ENCODE data around the gene SIX5.
"Not testable (repeated sequence)": the region's sequence is repeated elsewhere in the genome, so short reads cannot be mapped to it uniquely, and the experiment has no call there.

Gene SIX5

DNA sequence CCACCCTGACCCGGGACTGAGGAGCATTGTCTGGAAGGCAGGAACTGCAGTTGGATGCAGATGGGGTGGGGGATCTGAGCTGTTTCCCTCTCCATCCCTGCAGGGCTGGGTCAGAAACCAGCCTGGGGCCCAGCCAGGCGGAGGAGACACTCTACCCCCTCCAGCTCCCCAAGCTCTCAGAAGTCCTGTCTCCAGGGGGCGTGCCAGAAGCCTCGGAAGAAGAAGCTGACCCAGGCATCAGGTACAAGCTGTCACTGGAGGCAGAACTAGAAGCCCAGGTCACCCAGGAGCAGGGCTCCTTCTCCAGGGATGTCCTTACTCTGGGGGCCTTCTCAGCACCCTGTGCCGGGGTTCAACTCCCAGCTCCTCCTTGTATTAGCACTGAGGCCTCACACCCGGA is 15.5 kb downstream of the SIX5 start:
- no peak for FAIRE-seq

DNA sequence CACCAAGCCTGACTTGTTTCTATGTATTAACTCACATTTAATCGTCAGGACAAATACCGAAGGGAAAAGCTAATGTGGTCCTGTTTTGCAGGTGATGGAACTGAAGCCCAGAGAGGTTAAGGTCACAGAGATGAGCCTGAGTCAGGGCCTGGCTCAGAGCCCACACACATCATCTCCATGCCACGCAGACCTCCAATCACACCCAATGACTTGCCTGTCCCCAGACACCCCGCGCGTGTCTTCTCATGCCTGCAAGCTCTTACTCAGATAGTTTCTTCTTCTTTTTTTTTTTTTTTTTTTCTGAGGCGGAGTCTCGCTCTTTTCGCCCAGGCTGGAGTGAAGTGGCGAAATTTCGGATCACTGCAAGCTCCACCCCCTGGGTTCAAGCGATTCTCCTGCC is 16.4 kb downstream of the SIX5 start:
- FAIRE-seq = no peak

GRCh38 chr19:45751483-45751882 is 17.6 kb downstream of the SIX5 start:
- not testable (repeated sequence) for FAIRE-seq

DNA sequence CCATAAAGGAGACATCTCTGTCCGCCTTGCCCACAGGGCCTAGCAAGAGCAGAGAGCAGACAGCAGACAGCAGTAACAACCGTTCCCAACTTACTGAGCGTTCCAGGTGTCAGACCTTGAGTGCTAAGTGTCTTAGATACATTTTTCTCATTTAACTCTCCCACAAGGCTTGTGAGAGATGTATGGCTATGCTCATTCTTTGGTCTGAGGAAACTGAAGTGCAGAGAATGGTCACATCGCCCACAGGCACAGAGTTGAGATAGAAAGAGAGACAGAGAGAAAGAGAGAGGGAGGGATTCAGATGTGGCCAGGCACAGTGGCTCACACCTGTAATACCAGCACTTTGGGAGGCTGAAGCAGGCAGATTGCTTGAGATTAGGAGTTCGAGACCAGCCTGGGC is 21.5 kb downstream of the SIX5 start:
- no peak for FAIRE-seq

- FAIRE-seq = no peak
Observed at GRCh38 chr19:45746866-45747265, 22.2 kb downstream of the SIX5 start.

DNA sequence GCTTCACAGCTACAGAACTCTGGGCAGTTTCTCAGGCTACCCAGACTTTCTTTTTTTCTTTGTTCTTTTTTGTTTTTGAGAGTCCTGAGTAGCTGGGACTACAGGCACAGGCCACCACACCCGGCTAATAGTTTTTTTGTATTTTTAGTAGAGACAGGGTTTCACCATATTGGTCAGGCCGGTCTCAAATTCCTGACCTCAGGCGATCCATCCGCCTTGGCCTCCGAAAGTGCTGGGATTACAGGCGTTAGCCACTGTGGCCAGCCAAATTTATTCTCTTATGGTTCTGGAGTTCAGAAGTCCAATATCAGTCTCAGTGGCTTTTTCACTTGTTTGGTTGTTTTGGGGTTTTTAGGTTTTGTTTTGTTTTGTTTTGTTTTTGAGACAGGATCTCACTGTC is 23.4 kb downstream of the SIX5 start:
- no peak for FAIRE-seq

- no peak for FAIRE-seq
Observed at GRCh38 chr19:45742969-45743368, 26.1 kb downstream of the SIX5 start.

DNA sequence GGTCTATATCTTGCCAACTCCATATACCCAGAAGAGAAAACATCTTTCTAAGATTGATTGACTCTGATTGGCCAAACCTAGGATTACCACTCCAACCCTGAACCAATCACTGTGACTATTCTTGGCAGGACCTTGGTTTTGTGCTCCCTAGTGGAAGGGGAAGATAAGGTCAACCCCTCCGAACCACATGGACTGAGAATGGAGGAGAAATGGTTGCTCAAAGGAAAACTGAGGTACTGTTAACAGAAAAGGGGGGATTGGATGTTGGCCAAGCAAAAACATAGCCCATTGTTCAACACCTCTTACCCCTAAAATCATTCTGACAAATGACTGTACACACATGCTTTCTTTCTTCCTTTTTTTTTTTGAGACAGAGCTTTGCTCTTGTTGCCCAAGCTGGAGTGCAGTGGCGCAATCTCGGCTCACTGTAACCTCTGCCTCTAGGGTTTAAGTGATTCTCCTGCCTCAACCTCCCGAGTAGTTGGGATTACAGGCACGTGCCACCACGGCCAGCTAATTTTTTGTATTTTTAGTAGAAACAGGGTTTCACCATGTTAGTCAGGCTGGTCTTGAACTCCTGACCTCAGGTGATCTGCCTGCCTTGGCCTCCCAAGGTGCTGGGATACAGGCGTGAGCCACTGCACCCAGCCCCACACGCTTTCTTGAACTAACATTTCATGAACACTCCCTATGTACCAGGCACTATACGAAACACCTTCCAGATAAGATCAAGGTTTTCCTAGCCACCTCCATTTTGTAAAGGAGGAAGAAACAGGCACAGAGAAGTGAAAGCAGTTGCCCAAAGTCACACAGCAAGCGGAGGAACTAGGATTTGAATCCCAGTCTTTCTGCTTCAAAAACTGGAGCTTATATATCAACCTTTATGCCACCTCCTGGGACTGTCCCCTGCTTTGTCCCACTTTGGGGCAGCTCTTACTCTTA is 29.3 kb downstream of the SIX5 start:
- no peak for FAIRE-seq

DNA sequence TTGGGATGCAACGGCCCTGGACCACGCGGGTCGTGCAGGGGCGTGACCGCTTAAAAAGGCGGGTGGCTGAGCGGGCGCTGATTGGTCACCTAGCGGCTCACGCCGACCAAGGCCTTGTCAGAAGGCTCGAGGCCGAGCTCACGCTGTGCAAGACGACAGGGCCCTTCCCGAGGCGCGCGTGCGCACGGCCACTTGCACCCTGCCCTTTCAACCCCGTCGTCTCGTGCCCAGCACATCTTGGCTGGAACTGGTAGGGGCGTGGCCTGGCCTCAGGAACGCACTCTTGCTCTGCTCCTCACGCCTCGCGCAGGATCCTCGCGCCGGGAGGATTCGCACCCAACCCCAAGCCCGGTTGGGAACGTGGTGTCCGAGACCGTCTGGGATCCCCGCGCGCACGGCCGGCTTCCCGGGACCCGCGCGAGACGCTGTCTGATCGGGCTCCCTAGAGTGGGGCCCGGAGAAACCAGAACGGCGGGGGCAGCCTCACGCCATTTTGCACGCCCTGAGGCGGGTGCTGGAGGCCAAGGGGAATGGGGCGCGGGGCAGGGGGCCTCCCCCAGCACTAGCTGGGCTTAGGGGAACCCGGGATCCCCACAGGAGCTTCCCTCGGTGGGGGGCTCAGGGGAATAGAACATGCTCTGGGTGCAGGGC is 35.8 kb downstream of the SIX5 start, which contains the start of gene MEIOSIN:
Gene MEIOSIN (plus strand): TSS at position 280 of the 651 bp plus-strand sequence. CDS start 1,938 bp downstream, outside the sequence.
- no peak for FAIRE-seq

DNA sequence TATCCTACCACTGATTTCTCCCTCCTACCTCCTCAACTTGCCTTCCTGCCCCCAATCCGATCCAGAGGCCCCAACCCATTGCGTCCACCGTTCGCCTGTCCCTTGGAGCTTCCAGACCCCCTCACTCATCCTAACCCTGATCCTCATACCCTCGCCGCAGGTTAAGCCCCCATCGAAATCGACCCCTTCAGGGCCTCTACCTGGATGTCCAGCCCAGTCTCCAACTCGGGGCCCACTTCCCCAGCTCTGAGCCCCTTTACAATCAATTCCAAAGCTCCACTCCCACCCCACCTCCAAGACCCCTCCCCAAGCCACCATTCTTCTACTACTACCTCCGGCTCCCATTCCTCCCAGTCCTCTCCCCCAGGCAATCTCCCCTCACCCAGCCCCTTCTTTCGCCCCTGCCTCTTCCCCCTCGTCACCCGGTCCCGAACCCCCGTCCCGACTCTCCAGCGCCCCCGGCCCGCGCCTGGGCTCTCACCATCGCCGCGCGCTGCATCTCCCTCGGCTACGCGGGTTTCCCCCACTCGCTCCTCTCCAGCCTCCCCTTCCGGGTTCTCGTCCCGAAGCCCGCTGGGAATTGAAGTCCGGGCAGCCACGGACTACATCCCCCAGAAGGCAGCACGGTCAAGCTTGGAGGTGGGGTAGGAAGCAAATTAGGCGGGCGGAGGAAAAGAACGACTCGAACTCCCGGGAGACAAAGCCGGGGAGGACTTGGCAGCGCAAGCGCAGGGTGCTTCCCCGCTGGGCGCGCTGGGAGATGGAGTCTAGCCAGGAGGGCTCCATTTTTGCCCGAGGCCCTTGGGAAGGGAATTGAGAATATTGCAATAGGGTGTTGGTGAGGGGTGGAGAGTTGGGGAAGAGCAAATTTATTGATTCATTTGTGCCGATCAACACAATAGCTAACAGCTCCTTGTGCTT is 38.4 kb downstream of the SIX5 start, which contains the start of gene FBXO46:
Gene FBXO46 (minus strand): TSS at position 529 of the 921 bp plus-strand sequence. CDS start 17,401 bp downstream, outside the sequence.
- peak; percentile 95 for FAIRE-seq

DNA sequence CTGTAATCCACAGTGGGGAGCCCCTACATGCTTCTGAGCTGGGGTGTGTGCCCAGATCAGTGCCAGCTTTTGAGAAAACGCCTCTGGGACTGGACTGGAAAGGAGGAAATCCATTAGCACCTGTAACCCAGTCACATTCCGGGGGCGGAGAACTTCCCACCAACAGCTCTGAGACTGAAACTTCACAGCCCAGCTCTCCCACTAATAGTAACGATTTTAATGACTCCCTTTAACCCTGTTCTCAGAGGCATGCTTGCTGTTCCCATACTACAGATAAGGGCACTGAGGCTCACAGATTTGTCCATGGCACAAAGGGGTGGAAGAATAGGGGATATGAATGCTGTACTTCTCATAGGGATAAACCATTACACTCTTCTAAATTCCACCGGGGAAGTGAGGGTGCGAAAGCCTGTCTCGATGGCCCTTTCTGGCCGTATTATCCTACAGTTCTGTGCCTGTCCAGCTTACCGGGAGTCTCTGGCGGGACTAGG is 39.2 kb downstream of the SIX5 start:
- no peak for FAIRE-seq

DNA sequence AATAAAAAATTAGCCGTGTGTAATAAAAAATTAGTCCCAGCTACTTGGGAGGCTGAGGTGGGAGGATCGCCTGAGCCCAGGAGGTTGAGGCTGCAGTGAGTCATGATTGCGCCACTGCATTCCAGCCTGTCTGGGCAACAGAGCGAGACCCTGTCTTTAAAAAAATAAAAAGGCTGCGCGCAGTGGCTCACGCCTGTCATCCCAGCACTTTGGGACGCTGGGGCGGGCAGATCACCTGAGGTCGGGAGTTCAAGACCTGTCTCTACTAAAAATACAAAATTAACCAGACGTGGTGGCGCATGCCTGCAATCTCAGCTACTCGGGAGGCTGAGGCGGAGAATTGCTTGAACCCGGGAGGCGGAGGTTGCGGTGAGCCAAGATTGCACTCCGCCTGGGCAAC is 40.4 kb downstream of the SIX5 start:
- FAIRE-seq = not testable (repeated sequence)

DNA sequence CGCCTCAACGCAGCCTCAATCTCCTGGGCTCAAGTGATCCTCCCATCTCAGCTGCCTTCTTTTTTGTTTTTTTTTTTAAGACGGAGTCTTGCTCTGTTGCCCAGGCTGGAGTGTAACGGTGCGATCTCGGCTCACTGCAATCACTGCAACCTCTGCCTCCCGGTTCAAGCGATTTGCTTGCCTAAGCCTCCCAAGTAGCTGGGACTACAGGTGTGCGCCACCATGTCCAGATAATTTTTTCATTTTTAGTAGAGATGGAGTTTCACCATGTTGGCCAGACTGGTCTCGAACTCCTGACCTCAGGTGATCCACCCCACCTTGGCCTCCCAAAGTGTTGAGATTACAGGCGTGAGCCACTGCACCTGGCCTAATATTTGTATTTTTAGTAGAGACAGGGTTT is 49.0 kb downstream of the SIX5 start:
- FAIRE-seq = not testable (repeated sequence)

DNA sequence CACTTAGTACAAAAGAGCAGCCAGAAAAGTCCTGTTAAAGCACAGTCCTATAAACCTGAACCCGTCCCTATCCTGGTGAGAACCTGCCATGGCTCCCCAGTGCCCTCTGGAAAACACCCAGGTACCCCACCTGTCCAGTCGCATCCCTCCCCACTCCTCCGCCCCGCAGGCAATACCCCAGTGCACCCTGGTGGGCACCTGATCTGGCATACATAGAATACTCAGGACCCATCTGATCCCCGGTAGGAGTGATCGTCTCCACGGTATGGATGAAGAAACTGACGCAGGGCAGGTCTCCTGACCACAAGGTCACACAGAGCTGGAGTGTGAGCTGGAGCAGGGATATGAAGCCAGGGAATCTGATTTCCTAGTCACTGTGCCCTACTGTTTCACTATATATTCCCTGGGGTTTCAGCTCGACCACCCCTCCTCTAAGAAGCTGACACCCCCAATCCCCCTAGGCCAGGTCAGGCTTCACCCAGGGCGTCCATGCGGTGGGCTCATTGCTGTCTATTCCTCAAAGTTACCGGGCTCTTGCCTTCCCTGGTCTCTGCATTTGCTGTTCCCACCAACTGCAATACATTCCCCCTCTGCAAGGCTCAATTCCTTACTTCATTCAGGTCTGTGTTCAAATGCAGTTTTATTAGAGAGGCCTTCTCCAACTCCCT is 50.9 kb downstream of the SIX5 start:
- no peak for FAIRE-seq

GRCh38 chr19:45717131-45717982 is 51.7 kb downstream of the SIX5 start:
- FAIRE-seq = peak; percentile 96

DNA sequence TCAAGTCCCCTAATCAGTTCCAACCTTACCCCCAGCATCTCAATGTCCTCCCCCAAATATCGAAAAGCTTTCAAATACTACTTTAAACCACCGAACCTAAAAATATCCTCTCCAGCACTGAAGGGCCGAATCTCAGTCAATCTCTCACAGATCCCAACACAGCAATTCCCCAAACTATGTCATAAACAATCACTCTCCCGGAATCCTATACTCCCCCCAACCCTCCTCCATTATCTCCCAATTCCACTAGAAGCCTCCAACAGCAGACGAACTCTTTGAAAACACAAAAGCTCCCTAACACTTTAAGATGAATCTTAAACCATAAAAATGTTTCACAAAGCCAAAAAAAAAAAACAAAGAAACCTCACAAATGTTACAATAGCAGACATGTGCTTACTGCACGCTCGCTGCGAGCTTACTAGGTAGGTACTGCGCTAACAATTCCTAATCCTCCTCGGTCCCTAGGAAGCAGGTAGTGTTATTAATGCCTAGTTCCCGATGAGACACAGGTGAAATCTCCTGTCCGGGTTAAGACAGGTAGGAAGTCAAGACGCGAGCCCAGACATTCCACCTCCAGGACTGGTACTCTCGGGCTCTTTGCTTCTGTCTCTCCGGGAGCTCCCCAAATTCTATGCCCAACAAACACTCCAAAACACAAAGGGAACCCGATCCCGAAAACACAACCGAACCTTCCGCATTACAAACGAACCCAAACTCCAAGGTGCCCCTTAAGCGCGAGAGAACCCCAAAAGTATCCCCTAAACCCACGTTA is 52.5 kb downstream of the SIX5 start:
- no peak for FAIRE-seq

- no peak for FAIRE-seq
Observed at GRCh38 chr19:45715139-45715538, 53.9 kb downstream of the SIX5 start.

Measured in TTC549 (cell line).